ENCODE results near the gene OVCA2.

The OVCA2 gene

DNA sequence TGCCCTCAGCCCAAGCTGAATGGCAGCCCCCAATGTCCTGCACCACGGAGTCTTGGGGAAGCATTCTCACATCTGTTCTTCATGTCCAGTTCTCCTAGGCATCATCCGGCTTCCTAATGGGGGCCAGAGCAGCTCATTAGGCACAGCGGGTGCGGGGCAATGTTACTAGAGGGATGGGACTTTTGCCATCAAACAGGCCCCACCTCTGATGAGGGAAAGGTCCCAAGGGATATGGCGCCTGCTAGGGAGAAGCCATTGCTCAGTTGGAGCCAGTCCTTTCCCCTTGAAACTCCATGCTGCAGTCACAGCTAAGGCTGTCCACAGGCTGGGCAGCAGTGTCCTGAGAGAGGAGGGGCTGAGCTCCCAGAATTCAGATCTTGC lies 13.6 kb upstream of the OVCA2 start:
- H3K36me3 ChIP-seq (ENCODE audit: low read length), result no peaks in the 10 kb centered on the region
- H3K27ac ChIP-seq (ENCODE audit: low read depth, low read length), result no peak overlapping the region
- no peak overlapping the region for H2AFZ ChIP-seq (ENCODE audit: low read depth, low read length, severe bottlenecking)
- no peak overlapping the region for H3K9ac ChIP-seq (ENCODE audit: low read length)
- no peak for TF ChIP-seq EZH2phosphoT487 (conservative IDR thresholded peaks at IDR 0.05; ENCODE audit: low read length)
- TF ChIP-seq, protein P1, sequence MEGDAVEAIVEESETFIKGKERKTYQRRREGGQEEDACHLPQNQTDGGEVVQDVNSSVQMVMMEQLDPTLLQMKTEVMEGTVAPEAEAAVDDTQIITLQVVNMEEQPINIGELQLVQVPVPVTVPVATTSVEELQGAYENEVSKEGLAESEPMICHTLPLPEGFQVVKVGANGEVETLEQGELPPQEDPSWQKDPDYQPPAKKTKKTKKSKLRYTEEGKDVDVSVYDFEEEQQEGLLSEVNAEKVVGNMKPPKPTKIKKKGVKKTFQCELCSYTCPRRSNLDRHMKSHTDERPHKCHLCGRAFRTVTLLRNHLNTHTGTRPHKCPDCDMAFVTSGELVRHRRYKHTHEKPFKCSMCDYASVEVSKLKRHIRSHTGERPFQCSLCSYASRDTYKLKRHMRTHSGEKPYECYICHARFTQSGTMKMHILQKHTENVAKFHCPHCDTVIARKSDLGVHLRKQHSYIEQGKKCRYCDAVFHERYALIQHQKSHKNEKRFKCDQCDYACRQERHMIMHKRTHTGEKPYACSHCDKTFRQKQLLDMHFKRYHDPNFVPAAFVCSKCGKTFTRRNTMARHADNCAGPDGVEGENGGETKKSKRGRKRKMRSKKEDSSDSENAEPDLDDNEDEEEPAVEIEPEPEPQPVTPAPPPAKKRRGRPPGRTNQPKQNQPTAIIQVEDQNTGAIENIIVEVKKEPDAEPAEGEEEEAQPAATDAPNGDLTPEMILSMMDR (IDR thresholded peaks at IDR 0.05; ENCODE audit: insufficient read depth, low read length, poor library complexity, severe bottlenecking), result no peak
- no peak overlapping the region for H3K4me3 ChIP-seq (ENCODE audit: insufficient read depth, low read length, poor library complexity, severe bottlenecking)
- H3K79me2 ChIP-seq (ENCODE audit: insufficient read depth, low read length), result no peaks in the 10 kb centered on the region
- H3F3A ChIP-seq (ENCODE audit: insufficient read depth), result no peaks in the 10 kb centered on the region
- no peaks in the 10 kb centered on the region for H3K9me2 ChIP-seq (replicated peaks; ENCODE audit: insufficient read depth, low read length)
- no peaks in the 10 kb centered on the region for H3K27me3 ChIP-seq (ENCODE audit: low read length)
- no peaks in the 10 kb centered on the region for H3K9me3 ChIP-seq (ENCODE audit: insufficient read depth, low read length)
- no peak overlapping the region for H3K4me2 ChIP-seq (ENCODE audit: low read depth, low read length, poor library complexity, severe bottlenecking)
- H4K20me1 ChIP-seq (ENCODE audit: low read depth, low read length), result no peaks in the 10 kb centered on the region

DNA sequence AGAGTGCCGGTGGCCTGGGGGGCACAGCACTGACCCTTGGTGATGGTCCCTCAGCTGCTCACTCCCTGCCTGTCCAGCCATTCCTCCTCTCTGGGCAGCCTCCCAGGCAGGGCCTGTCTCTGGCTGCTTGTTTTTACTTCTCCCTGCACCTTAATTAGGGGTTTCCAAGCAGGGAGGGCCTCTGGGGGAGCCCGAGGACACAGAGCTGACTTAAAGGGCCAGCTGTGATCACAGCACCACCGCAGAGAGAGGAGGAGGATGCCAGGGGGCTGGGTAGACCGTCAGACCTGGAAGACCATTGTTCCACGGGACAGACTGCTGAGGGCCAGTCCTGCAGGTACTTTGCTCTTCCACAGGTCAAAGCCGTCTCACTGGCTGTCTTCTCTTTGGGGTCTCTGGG lies 13.1 kb upstream of the OVCA2 start:
- H2AFZ ChIP-seq (ENCODE audit: low read depth, low read length, severe bottlenecking), result no peak overlapping the region
- TF ChIP-seq, protein P1 (IDR thresholded peaks at IDR 0.05; ENCODE audit: insufficient read depth, low read length, poor library complexity, severe bottlenecking), result no peak
- no peak for TF ChIP-seq EZH2phosphoT487 (conservative IDR thresholded peaks at IDR 0.05; ENCODE audit: low read length)
- H3K27ac ChIP-seq (ENCODE audit: low read depth, low read length), result no peak overlapping the region
- no peak overlapping the region for H3K4me3 ChIP-seq (ENCODE audit: insufficient read depth, low read length, poor library complexity, severe bottlenecking)
- no peaks in the 10 kb centered on the region for H3K79me2 ChIP-seq (ENCODE audit: insufficient read depth, low read length)
- H3K4me2 ChIP-seq (ENCODE audit: low read depth, low read length, poor library complexity, severe bottlenecking), result no peak overlapping the region
- H3K27me3 ChIP-seq (ENCODE audit: low read length), result no peaks in the 10 kb centered on the region
- no peak overlapping the region for H3K9ac ChIP-seq (ENCODE audit: low read length)
- H3F3A ChIP-seq (ENCODE audit: insufficient read depth), result no peaks in the 10 kb centered on the region
- H3K9me3 ChIP-seq (ENCODE audit: insufficient read depth, low read length), result no peaks in the 10 kb centered on the region
- H4K20me1 ChIP-seq (ENCODE audit: low read depth, low read length), result no peaks in the 10 kb centered on the region
- H3K9me2 ChIP-seq (replicated peaks; ENCODE audit: insufficient read depth, low read length), result no peaks in the 10 kb centered on the region
- H3K36me3 ChIP-seq (ENCODE audit: low read length), result no peaks in the 10 kb centered on the region

DNA sequence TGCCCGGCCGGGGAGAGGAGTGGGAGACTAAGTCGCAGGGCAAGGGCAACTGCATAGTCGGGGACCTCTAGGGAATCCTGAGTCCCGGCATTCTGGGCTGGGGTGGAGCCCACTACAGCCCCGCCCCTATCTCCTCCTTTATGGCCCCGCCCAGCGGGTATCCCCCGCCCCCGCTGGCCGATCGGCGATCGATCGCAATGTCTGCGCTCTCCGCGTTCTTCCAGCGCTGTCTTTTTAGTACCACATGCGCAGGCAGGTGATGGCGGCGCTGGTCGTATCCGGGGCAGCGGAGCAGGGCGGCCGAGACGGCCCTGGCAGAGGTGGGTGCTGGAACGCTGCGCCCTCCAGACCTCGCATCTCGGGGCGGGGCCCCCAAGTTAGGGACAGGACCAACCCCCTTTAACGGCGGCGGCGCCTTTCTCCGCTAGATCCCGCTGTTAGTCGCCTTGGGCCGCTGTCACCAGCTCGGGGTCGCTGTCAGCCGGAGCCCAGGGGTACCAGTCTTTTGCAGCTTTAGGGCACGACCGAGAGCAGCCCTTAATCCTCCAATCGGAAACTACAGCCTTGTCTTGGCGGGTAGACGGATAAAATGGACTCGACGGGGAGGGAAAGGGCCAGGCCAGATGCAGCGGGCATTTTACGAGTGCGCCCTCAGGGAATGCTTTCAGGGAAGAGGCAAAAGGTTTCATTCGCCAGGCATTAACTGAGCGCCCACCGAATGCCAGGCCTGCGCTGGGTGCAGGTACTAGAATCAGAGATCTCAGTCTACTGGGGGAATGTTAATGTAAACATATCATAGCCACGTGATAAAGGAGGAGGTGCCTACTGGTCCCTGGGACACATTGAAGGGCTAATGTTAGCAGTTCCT lies 11.7 kb upstream of the OVCA2 start, which contains the start of gene DPH1:
DPH1 (plus strand) TSS at position 243 of the 868 bp plus-strand sequence; CDS start at position 260, 17 bp downstream.
- H3K36me3 ChIP-seq (ENCODE audit: low read length), result no peaks in the 10 kb centered on the region
- H3K27ac ChIP-seq (ENCODE audit: low read depth, low read length), result no peak within 1 kb of the TSS
- peak within 1 kb of the TSS; percentile 70 for H3K4me2 ChIP-seq (ENCODE audit: low read depth, low read length, poor library complexity, severe bottlenecking)
- no peaks in the 10 kb centered on the region for H4K20me1 ChIP-seq (ENCODE audit: low read depth, low read length)
- H2AFZ ChIP-seq (ENCODE audit: low read depth, low read length, severe bottlenecking), result peak within 1 kb of the TSS; percentile 95
- H3F3A ChIP-seq (ENCODE audit: insufficient read depth), result no peaks in the 10 kb centered on the region
- H3K9me2 ChIP-seq (replicated peaks; ENCODE audit: insufficient read depth, low read length), result no peaks in the 10 kb centered on the region
- no peaks in the 10 kb centered on the region for H3K9me3 ChIP-seq (ENCODE audit: insufficient read depth, low read length)
- peak within 1 kb of the TSS; percentile 66 for H3K9ac ChIP-seq (ENCODE audit: low read length)
- no peaks in the 10 kb centered on the region for H3K79me2 ChIP-seq (ENCODE audit: insufficient read depth, low read length)
- H3K27me3 ChIP-seq (ENCODE audit: low read length), result no peaks in the 10 kb centered on the region
- H3K4me3 ChIP-seq (ENCODE audit: insufficient read depth, low read length, poor library complexity, severe bottlenecking), result peak within 1 kb of the TSS; percentile 80
- TF ChIP-seq EZH2phosphoT487 (conservative IDR thresholded peaks at IDR 0.05; ENCODE audit: low read length), result no peak
- TF ChIP-seq, protein P1 (IDR thresholded peaks at IDR 0.05; ENCODE audit: insufficient read depth, low read length, poor library complexity, severe bottlenecking), result no peak

Measured in SU-DHL-6 (cell line).